Caco-2 (cell line): ENCODE results near the gene ATOH8. TPM values are rescaled to one million over a fixed set of nuclear protein-coding genes. Genes with fewer than 3 reads are reported as not detected.

ENCODE experiments used
- BruUV-seq: library from RNA; stranded (reverse); fragments of 400-500 nt; replicated peaks from 2 replicates; lab custom pipeline; 2021; lab: Mats Ljungman, UMichigan
- CTCF ChIA-PET: fragments of 300-600 bp; sonication (Branson Sonifier 250); formaldehyde crosslinking; loops from one replicate; lab custom pipeline; 2022; ENCODE audit warnings: antibody characterized with exemption; lab: Charles Lee
- POLR2A ChIA-PET: fragments of 300-600 bp; sonication (Branson Sonifier 250); formaldehyde crosslinking; loops from one replicate; lab custom pipeline; 2022; ENCODE audit warnings: antibody characterized with exemption; lab: Charles Lee
- DNase-seq, 2 experiments: peaks; one replicate each; pipeline versions ENCODE4 v3.0.0 to v3.0.0-alpha.2; 2020 to 2022
- H3K27me3 ChIP-seq: replicated peaks from 2 replicates; pipeline ENCODE4 v1.6.0; 2011; ENCODE audit warnings: low read length; ENCODE audit not compliant: control insufficient read depth, insufficient read depth
- H3K36me3 ChIP-seq: 2 replicates; pipeline ENCODE4 v1.5.1; 2011; ENCODE audit warnings: low read length; ENCODE audit not compliant: control insufficient read depth, insufficient read depth
- H3K4me1 ChIP-seq: fragments of 250-450 bp; sonication (Bioruptor Pico); 2 replicates; pipeline ENCODE4 v1.5.1; 2020; ENCODE audit warnings: mild to moderate bottlenecking
- H3K4me3 ChIP-seq: 2 replicates; pipeline ENCODE4 v1.5.1; 2011; ENCODE audit warnings: low read depth, mild to moderate bottlenecking, control low read depth, low read length
- H3K9me3 ChIP-seq: fragments of 250-450 bp; sonication (Bioruptor Pico); 2 replicates; pipeline ENCODE4 v1.5.1; 2020; ENCODE audit warnings: mild to moderate bottlenecking, moderate library complexity
- H3K27ac Mint-ChIP-seq: one replicate; pipeline ENCODE4 v1.8.0; 2022; ENCODE audit warnings: mixed read lengths; ENCODE audit not compliant: unreplicated experiment
- H3K27me3 Mint-ChIP-seq: one replicate; pipeline ENCODE4 v1.8.0; 2022; ENCODE audit warnings: mixed read lengths; ENCODE audit not compliant: insufficient read depth, unreplicated experiment
- H3K36me3 Mint-ChIP-seq: one replicate; pipeline ENCODE4 v1.8.0; 2022; ENCODE audit warnings: mild to moderate bottlenecking, mixed read lengths; ENCODE audit not compliant: insufficient read depth, unreplicated experiment
- H3K4me1 Mint-ChIP-seq: one replicate; pipeline ENCODE4 v1.8.0; 2022; ENCODE audit warnings: low read depth, mixed read lengths; ENCODE audit not compliant: unreplicated experiment
- H3K4me3 Mint-ChIP-seq: one replicate; pipeline ENCODE4 v1.8.0; 2022; ENCODE audit warnings: mild to moderate bottlenecking, moderate library complexity, mixed read lengths; ENCODE audit not compliant: unreplicated experiment
- H3K9me3 Mint-ChIP-seq: one replicate; pipeline ENCODE4 v1.8.0; 2022; ENCODE audit warnings: mixed read lengths; ENCODE audit not compliant: unreplicated experiment
- CTCF ChIP-seq, 2 experiments: fragments of 200-600 bp in 1 of 2; IDR thresholded peaks; 1 replicate in 1 of 2; 2 replicates in 1 of 2; pipeline versions ENCODE4 v1.5.1 to v1.8.0; 2011 to 2022; ENCODE audit warnings: antibody characterized with exemption in 1 of 2, control low read depth in 1 of 2, inconsistent platforms in 1 of 2, low read depth in 1 of 2, low read length in 1 of 2, mild to moderate bottlenecking in 1 of 2, moderate library complexity in 1 of 2; ENCODE audit not compliant: insufficient read depth in 1 of 2, severe bottlenecking in 1 of 2, unreplicated experiment in 1 of 2
- intact Hi-C: fragments of 100-400 bp; cut with micrococcal nuclease; formaldehyde crosslinking; loops from one replicate; pipeline ENCODE4 v1.10.0; 2022; ENCODE audit not compliant: unreplicated experiment
- total RNA-seq: library from RNA; stranded (reverse); gene quantifications from 2 replicates; pipeline ENCODE4 v1.2.3, GENCODE V29; 2022

The ATOH8 gene
- total RNA-seq, 1 experiment from 2014 or later, result not detected

DNA sequence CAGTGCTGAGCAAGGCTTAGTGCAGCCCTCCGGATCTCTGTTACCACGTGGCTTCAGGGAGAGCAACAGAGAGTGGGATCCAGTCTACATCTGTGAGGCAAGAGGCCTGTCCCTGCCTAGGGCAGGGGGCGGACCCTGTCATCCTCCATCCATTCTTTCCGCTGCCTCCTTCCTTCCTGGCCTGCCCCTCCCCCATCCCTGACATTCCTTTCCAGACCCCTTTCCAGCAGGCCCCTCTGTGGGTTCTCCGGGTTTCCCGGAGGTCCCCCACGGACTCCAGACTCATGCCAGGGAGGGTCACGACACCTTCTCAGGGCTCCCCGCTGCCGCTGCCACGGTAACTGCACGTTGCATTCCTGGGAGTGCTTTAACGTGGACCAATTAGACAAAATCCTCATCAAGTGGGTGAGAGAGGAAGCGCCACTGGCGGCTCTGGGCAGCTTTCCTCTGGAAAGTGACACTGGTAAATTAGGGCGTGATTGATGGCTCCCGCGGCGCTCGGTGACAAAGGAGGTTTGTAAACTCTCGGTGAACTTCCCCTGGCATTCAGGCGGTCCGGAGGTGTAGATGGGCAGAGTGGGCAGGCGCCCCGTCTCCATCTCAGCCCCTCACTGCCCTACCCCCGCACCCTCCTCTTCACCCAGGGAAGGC is 11.4 kb downstream of the ATOH8 start:
- POLR2A ChIA-PET, result no interaction called here
- no TSS peak for BruUV-seq
- H3K27ac Mint-ChIP-seq, result no peak overlapping the region
- Histone ChIP-seq H3K4me3 (no peak overlapping the region), H3K9me3 (no peaks in the 10 kb centered on the region), H3K27me3 (no peaks in the 10 kb centered on the region), H3K4me1 (no peaks in the 10 kb centered on the region; the same call in 1 of the 2 replicates), H3K36me3 (no peaks in the 10 kb centered on the region; the same call in 1 of the 2 replicates)
- H3K27me3 Mint-ChIP-seq, result peaks cover 3% of the 10 kb centered on the region
- TF ChIP-seq CTCF (IDR thresholded peaks at IDR 0.05; ENCODE audit: insufficient read depth in 1 of 2, low read depth in 1 of 2, low read length in 1 of 2, severe bottlenecking in 1 of 2, unreplicated experiment in 1 of 2), result no peak
- DNase-seq, result no peak
- no peaks in the 10 kb centered on the region for H3K9me3 Mint-ChIP-seq
- H3K4me3 Mint-ChIP-seq, result no peak overlapping the region
- H3K4me1 Mint-ChIP-seq, result no peaks in the 10 kb centered on the region
- CTCF ChIA-PET, result interaction anchor here (1.9 kb wide), 1 partner anchor 36 kb away, joined by 6 read pairs; no protein-coding TSS in a partner anchor
- H3K36me3 Mint-ChIP-seq, result no peaks in the 10 kb centered on the region
- intact Hi-C loops, result no loop called here

DNA sequence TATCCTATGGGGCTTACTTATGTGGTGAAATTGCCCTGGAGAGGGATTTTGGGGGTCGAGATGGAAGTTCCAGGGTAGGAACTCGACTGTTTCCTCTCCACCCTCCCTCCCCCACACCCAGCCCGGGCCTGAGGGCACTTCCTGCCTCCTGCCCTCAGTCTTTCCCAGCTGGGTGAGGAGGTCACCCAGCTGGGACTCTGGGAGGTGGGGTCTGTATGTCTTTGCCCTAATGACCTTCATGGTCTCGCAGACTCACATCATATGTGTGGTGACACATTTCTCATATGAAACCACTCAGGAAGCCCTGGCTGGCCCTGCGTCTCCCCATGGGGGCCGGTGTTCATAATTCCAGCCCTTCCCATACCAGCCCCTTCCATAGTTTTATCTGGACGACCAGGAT is 12.4 kb downstream of the ATOH8 start:
- peaks cover 3% of the 10 kb centered on the region for H3K27me3 Mint-ChIP-seq
- no peak overlapping the region for H3K4me3 Mint-ChIP-seq
- TF ChIP-seq CTCF (IDR thresholded peaks at IDR 0.05; ENCODE audit: insufficient read depth in 1 of 2, low read depth in 1 of 2, low read length in 1 of 2, severe bottlenecking in 1 of 2, unreplicated experiment in 1 of 2), result no peak
- CTCF ChIA-PET, result interaction anchor here (0.6 kb wide), 1 partner anchor 87 kb away, joined by 4 read pairs; no protein-coding TSS in a partner anchor
- no peak overlapping the region for H3K27ac Mint-ChIP-seq
- H3K4me1 Mint-ChIP-seq, result no peaks in the 10 kb centered on the region
- POLR2A ChIA-PET, result interaction anchor here (0.6 kb wide), 1 partner anchor 44 kb away, joined by 3 read pairs; no protein-coding TSS in a partner anchor
- no TSS peak for BruUV-seq
- H3K4me1 ChIP-seq, result no peaks in the 10 kb centered on the region; the same call in 1 of the 2 replicates
- DNase-seq, result no peak
- intact Hi-C loops, result no loop called here
- H3K36me3 Mint-ChIP-seq, result no peaks in the 10 kb centered on the region
- H3K36me3 ChIP-seq, result no peaks in the 10 kb centered on the region; the same call in 1 of the 2 replicates
- H3K9me3 ChIP-seq, result no peaks in the 10 kb centered on the region
- H3K27me3 ChIP-seq, result no peaks in the 10 kb centered on the region
- H3K4me3 ChIP-seq, result no peak overlapping the region
- H3K9me3 Mint-ChIP-seq, result no peaks in the 10 kb centered on the region

DNA sequence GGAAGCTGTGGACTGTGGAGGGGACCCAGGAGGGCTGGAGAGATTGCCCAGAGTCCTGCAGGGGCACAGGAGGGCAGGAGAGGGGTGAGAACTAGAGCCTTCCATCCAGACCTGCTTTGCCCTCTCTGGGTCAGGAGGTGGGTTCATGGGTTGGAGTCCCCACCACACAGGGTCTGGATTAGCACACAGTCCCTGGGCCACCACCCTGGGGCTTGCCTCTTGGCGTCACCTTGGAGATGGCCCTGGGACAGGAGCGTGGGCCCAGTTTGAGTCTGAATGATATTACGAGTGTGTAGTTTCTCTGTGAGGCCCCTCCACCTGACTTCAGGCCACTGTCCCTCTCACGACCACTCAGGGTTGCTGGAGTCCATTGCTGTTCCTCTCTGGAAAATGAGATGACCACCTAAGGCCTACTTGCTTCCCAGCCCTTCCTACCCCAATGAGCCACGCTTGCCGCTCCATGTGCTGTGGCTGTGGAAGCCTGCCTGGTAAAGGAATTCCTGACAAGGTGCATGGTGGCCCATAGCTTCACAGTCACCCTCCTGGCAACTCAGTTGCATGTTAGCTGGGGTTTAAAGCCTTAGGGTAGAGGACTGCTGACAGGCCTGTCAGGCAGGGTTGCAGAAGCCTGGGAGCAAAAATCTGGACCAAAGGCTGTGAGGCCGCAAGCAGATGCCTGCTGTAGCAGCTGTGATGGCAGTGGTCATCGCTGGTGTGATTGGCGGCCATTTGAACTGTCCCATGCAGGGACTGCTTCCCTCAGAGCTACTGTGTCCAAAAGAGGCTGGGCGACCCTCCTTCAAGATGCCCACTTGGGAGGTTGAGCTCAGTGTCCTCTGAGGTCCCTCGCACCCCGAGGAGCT is 14.2 kb downstream of the ATOH8 start:
- intact Hi-C loops, result no loop called here
- ChIA-PET POLR2A (no interaction called here), CTCF (no interaction called here)
- DNase-seq, result no peak
- Mint-ChIP-seq H3K36me3 (no peaks in the 10 kb centered on the region), H3K9me3 (no peaks in the 10 kb centered on the region), H3K27me3 (peaks cover 3% of the 10 kb centered on the region), H3K4me1 (no peaks in the 10 kb centered on the region), H3K4me3 (no peak overlapping the region), H3K27ac (no peak overlapping the region)
- TF ChIP-seq CTCF (IDR thresholded peaks at IDR 0.05; ENCODE audit: insufficient read depth in 1 of 2, low read depth in 1 of 2, low read length in 1 of 2, severe bottlenecking in 1 of 2, unreplicated experiment in 1 of 2), result no peak
- Histone ChIP-seq H3K4me3 (no peak overlapping the region), H3K4me1 (no peaks in the 10 kb centered on the region), H3K27me3 (no peaks in the 10 kb centered on the region), H3K9me3 (no peaks in the 10 kb centered on the region), H3K36me3 (no peaks in the 10 kb centered on the region; the same call in 1 of the 2 replicates)
- no TSS peak for BruUV-seq
